ENCODE results near the gene PUM1. TPM values are rescaled to one million over a fixed set of nuclear protein-coding genes. Genes with fewer than 3 reads are reported as not detected.

The PUM1 gene
- total and polyA plus RNA-seq, 2 of the 4 experiments (the other 2 are of a cell fraction), result 75.4 to 137 TPM

GRCh38 chr1:30975217-30975616 is 90.3 kb downstream of the PUM1 start:
- H4K91ac ChIP-seq (ENCODE audit: insufficient read depth, low read depth, low read length), result no peak overlapping the region
- H3K4me1 ChIP-seq (ENCODE audit: control insufficient read depth, insufficient read depth, low read length), result peaks cover 8% of the 10 kb centered on the region; the same call in 1 of the 2 replicates
- H3K4me2 ChIP-seq (ENCODE audit: low read depth, low read length), result no peak overlapping the region
- POLR2A ChIA-PET (ENCODE audit: unreplicated experiment), result no interaction called here
- H3K18ac ChIP-seq (ENCODE audit: low read depth, low read length), result no peak overlapping the region
- H4K8ac ChIP-seq (ENCODE audit: low read depth in 2 of 2, low read length in 2 of 2), result no peak overlapping the region
- H2AK5ac ChIP-seq (ENCODE audit: low read depth, low read length), result no peak overlapping the region
- H3K56ac ChIP-seq (ENCODE audit: extremely low read depth, insufficient read depth, low read length), result no peak overlapping the region
- H3K9ac ChIP-seq (ENCODE audit: low read depth, low read length), result no peak overlapping the region
- in situ Hi-C loops (cut with MboI; ENCODE audit: low sequenced_read_pairs) (no loop called here), intact Hi-C loops (cut with micrococcal nuclease) (no loop called here), dilution Hi-C loops (cut with HindIII; ENCODE audit: low sequenced_read_pairs, unreplicated experiment) (no loop called here)
- peaks cover 29 to 62% of the 10 kb centered on the region in 2 experiments; a peak in 3 of 4 replicates for H3K79me1 ChIP-seq (ENCODE audit: low read depth in 1 of 2, low read length in 2 of 2)
- no peaks in the 10 kb centered on the region; the same call in none of the 2 replicates for H3K9me1 ChIP-seq (ENCODE audit: insufficient read depth, low read length)
- no peak overlapping the region for H3K4ac ChIP-seq (ENCODE audit: low read depth, low read length)
- no peak overlapping the region for H2BK5ac ChIP-seq (ENCODE audit: low read depth, low read length, poor library complexity, severe bottlenecking)
- H2BK20ac ChIP-seq (ENCODE audit: low read depth, low read length), result no peak overlapping the region
- H3K4me3 ChIP-seq (ENCODE audit: insufficient read depth, low read depth, low read length), result no peak overlapping the region
- H3K9me3 ChIP-seq (ENCODE audit: control insufficient read depth, insufficient read depth, low read length), result no peaks in the 10 kb centered on the region
- peaks cover 33% of the 10 kb centered on the region for H4K20me1 ChIP-seq (ENCODE audit: insufficient read depth, low read length)
- H3K14ac ChIP-seq (replicated peaks; ENCODE audit: low read depth, low read length), result no peak overlapping the region
- no peak overlapping the region for H2AK9ac ChIP-seq (replicated peaks; ENCODE audit: low read depth, low read length, poor library complexity)
- no peak overlapping the region for H2BK120ac ChIP-seq (ENCODE audit: low read depth, low read length)
- CTCF ChIA-PET, result interaction anchor here (0.7 kb wide), 1 partner anchor 20 kb away, joined by 3 read pairs; no protein-coding TSS in a partner anchor
- DNase-seq (no peak), ATAC-seq (ENCODE audit: low read depth) (no peak)
- no peak overlapping the region for H2BK15ac ChIP-seq (ENCODE audit: low read depth, low read length)
- H4K5ac ChIP-seq (ENCODE audit: low read depth, low read length), result no peak overlapping the region
- WGBS, 2 experiments (ENCODE audit: extremely low coverage in 2 of 2, insufficient read length in 1 of 2), result no CpG with 5 or more reads among the region's 3 CpGs
- no peaks in the 10 kb centered on the region for H3K27me3 ChIP-seq (ENCODE audit: control insufficient read depth, insufficient read depth, low read length)
- H3K36me3 ChIP-seq (ENCODE audit: control insufficient read depth, insufficient read depth, low read length), result peaks cover 32% of the 10 kb centered on the region
- BruUV-seq (replicated peaks), result no TSS peak
- no peak overlapping the region for H2AFZ ChIP-seq (replicated peaks; ENCODE audit: low read length, poor library complexity)
- no peak overlapping the region for H3K23ac ChIP-seq (ENCODE audit: low read depth, low read length)
- no peak for TF ChIP-seq MAFK (IDR thresholded peaks at IDR 0.05; ENCODE audit: low read depth, low read length)
- no peak for TF ChIP-seq MAZ (IDR thresholded peaks at IDR 0.05; ENCODE audit: borderline replicate concordance, low read depth, low read length)
- no peak for TF ChIP-seq RFX5 (IDR thresholded peaks at IDR 0.05; ENCODE audit: low read depth, low read length)
- no peak for TF ChIP-seq USF2 (IDR thresholded peaks at IDR 0.05; ENCODE audit: low read depth, low read length)
- TF ChIP-seq BHLHE40 (IDR thresholded peaks at IDR 0.05; ENCODE audit: low read depth, low read length), result no peak
- no peak for TF ChIP-seq ELK1 (IDR thresholded peaks at IDR 0.05; ENCODE audit: borderline replicate concordance, low read depth, low read length)
- TF ChIP-seq CHD1 (IDR thresholded peaks at IDR 0.05; ENCODE audit: low read depth, low read length), result no peak
- no peak for TF ChIP-seq MXI1 (IDR thresholded peaks at IDR 0.05; ENCODE audit: borderline replicate concordance, low read depth, low read length)
- TF ChIP-seq FOS (IDR thresholded peaks at IDR 0.05; ENCODE audit: low read depth, low read length), result no peak
- no peak for TF ChIP-seq CTCF (conservative IDR thresholded peaks at IDR 0.05; ENCODE audit: low read depth, low read length)
- no peak for TF ChIP-seq RAD21 (IDR thresholded peaks at IDR 0.05; ENCODE audit: low read length)
- no peak for TF ChIP-seq SMC3 (IDR thresholded peaks at IDR 0.05; ENCODE audit: low read depth, low read length)
- TF ChIP-seq RCOR1 (IDR thresholded peaks at IDR 0.05; ENCODE audit: insufficient replicate concordance, low read length), result no peak
- no peak for TF ChIP-seq CEBPB (IDR thresholded peaks at IDR 0.05; ENCODE audit: low read depth, low read length)
- no peak for TF ChIP-seq POLR2A (IDR thresholded peaks at IDR 0.05; ENCODE audit: low read depth, low read length)
- TF ChIP-seq NFE2L2 (IDR thresholded peaks at IDR 0.05; ENCODE audit: low read depth, low read length), result no peak
- H3K27ac ChIP-seq (ENCODE audit: insufficient read depth, low read length), result no peak overlapping the region

Measured in IMR-90 (cell line).